ENCODE data around the gene KNL1. TPM values are rescaled to one million over a fixed set of nuclear protein-coding genes. Genes with fewer than 3 reads are reported as not detected.

KNL1 gene
- under 1 TPM in 2 of 3 donors, not detected in 1; 0.20 to 0.38 TPM for polyA plus RNA-seq

- Mint-ChIP-seq H3K36me3 (no peaks in the 10 kb centered on the region), H3K27ac (peak within 1 kb of the TSS; percentile 97 to 100 (median 98)), H3K9me3 (no peaks in the 10 kb centered on the region), H3K4me3 (peak within 1 kb of the TSS; percentile 94 to 100 (median 98)), H3K4me1 (peaks cover 23 to 40% of the 10 kb centered on the region in 2 donors), H3K27me3 (ENCODE audit: low read depth in 3 of 3) (peaks cover 10 to 11% (median 10%) of the 10 kb centered on the region in 3 donors)
- DNase-seq = peak; percentile 92 to 93 (median 92)
Measured at GRCh38 chr15:40593588-40594428, at the start of gene KNL1. Gene KNL1, plus strand, starts transcription at chr15:40594249. Its CDS starts 8,683 bp downstream, at chr15:40602932.

- Mint-ChIP-seq H3K9me3 (no peaks in the 10 kb centered on the region), H3K4me1 (no peaks in the 10 kb centered on the region), H3K27me3 (ENCODE audit: low read depth in 3 of 3) (no peaks in the 10 kb centered on the region), H3K4me3 (no peak overlapping the region), H3K27ac (no peak overlapping the region), H3K36me3 (peaks cover 10 to 27% (median 20%) of the 10 kb centered on the region in 3 donors)
- DNase-seq = no peak
Measured at GRCh38 chr15:40545457-40545856, 48.6 kb upstream of the KNL1 start.

GRCh38 chr15:40548610-40549009 lies 45.4 kb upstream of the KNL1 start:
- Mint-ChIP-seq H3K36me3 (peaks cover 14 to 41% (median 16%) of the 10 kb centered on the region in 3 donors), H3K4me1 (no peaks in the 10 kb centered on the region), H3K27me3 (ENCODE audit: low read depth in 3 of 3) (no peaks in the 10 kb centered on the region), H3K4me3 (no peak overlapping the region), H3K9me3 (no peaks in the 10 kb centered on the region), H3K27ac (no peak overlapping the region)
- DNase-seq = no peak

GRCh38 chr15:40549894-40550293 lies 44.2 kb upstream of the KNL1 start:
- DNase-seq = no peak
- no peak overlapping the region for H3K4me3 Mint-ChIP-seq
- H3K27ac Mint-ChIP-seq = no peak overlapping the region
- no peaks in the 10 kb centered on the region for H3K9me3 Mint-ChIP-seq
- no peaks in the 10 kb centered on the region for H3K27me3 Mint-ChIP-seq (ENCODE audit: low read depth in 3 of 3)
- peaks cover 14 to 41% (median 16%) of the 10 kb centered on the region in 3 donors for H3K36me3 Mint-ChIP-seq
- no peaks in the 10 kb centered on the region for H3K4me1 Mint-ChIP-seq

- Mint-ChIP-seq H3K4me3 (no peak overlapping the region), H3K4me1 (no peaks in the 10 kb centered on the region), H3K9me3 (no peaks in the 10 kb centered on the region), H3K27ac (no peak overlapping the region), H3K36me3 (peaks cover 14 to 46% (median 19%) of the 10 kb centered on the region in 3 donors), H3K27me3 (ENCODE audit: low read depth in 3 of 3) (no peaks in the 10 kb centered on the region)
- DNase-seq = no peak
Measured at GRCh38 chr15:40550341-40551037, 43.6 kb upstream of the KNL1 start.

- H3K36me3 Mint-ChIP-seq = peaks cover 18 to 43% (median 25%) of the 10 kb centered on the region in 3 donors
- no peak for DNase-seq
- no peaks in the 10 kb centered on the region for H3K9me3 Mint-ChIP-seq
- peaks cover 0 to 2% of the 10 kb centered on the region in 2 donors for H3K4me1 Mint-ChIP-seq
- H3K27me3 Mint-ChIP-seq (ENCODE audit: low read depth in 3 of 3) = no peaks in the 10 kb centered on the region
- no peak overlapping the region for H3K27ac Mint-ChIP-seq
- H3K4me3 Mint-ChIP-seq = no peak overlapping the region
Measured at GRCh38 chr15:40554161-40554525, 39.9 kb upstream of the KNL1 start.

GRCh38 chr15:40555876-40556275 lies 38.2 kb upstream of the KNL1 start:
- Mint-ChIP-seq H3K27ac (no peak overlapping the region), H3K36me3 (peaks cover 14 to 36% (median 14%) of the 10 kb centered on the region in 3 donors), H3K4me1 (peaks cover 7% of the 10 kb centered on the region in 2 donors), H3K27me3 (ENCODE audit: low read depth in 3 of 3) (no peaks in the 10 kb centered on the region), H3K9me3 (no peaks in the 10 kb centered on the region), H3K4me3 (no peak overlapping the region)
- DNase-seq = no peak

- H3K4me1 Mint-ChIP-seq = peaks cover 22 to 32% of the 10 kb centered on the region in 2 donors
Measured at GRCh38 chr15:40558952-40559742, 34.9 kb upstream of the KNL1 start.

GRCh38 chr15:40562691-40563090 lies 31.4 kb upstream of the KNL1 start:
- H3K27ac Mint-ChIP-seq = peak overlapping the region; percentile 35 to 97 (median 49)
- no peak for DNase-seq
- H3K4me3 Mint-ChIP-seq = peak overlapping the region in 4 of 5 donors; percentile 15 to 53 (median 46)
- peaks cover 8 to 9% (median 8%) of the 10 kb centered on the region in 3 donors for H3K27me3 Mint-ChIP-seq (ENCODE audit: low read depth in 3 of 3)
- H3K36me3 Mint-ChIP-seq = peaks cover 0 to 5% (median 4%) of the 10 kb centered on the region in 3 donors
- H3K9me3 Mint-ChIP-seq = no peaks in the 10 kb centered on the region
- peaks cover 40 to 49% of the 10 kb centered on the region in 2 donors for H3K4me1 Mint-ChIP-seq

More at GRCh38 chr15:40558952-40559742, 34.9 kb upstream of the KNL1 start:
- H3K4me3 Mint-ChIP-seq = no peak overlapping the region
- H3K9me3 Mint-ChIP-seq = no peaks in the 10 kb centered on the region
- peak overlapping the region in 1 of 6 donors; percentile 64 for H3K27ac Mint-ChIP-seq
- peaks cover 0 to 2% (median 0%) of the 10 kb centered on the region in 3 donors for H3K27me3 Mint-ChIP-seq (ENCODE audit: low read depth in 3 of 3)
- DNase-seq = no peak
- H3K36me3 Mint-ChIP-seq = peaks cover 14 to 26% (median 18%) of the 10 kb centered on the region in 3 donors

- H3K27me3 Mint-ChIP-seq (ENCODE audit: low read depth in 3 of 3) = peaks cover 8 to 9% (median 8%) of the 10 kb centered on the region in 3 donors
- H3K36me3 Mint-ChIP-seq = peaks cover 0 to 5% (median 4%) of the 10 kb centered on the region in 3 donors
- H3K4me3 Mint-ChIP-seq = peak overlapping the region; percentile 39 to 97 (median 63)
- no peaks in the 10 kb centered on the region for H3K9me3 Mint-ChIP-seq
- H3K27ac Mint-ChIP-seq = peak overlapping the region in 5 of 6 donors; percentile 21 to 97 (median 82)
- peaks cover 38 to 51% of the 10 kb centered on the region in 2 donors for H3K4me1 Mint-ChIP-seq
- no peak for DNase-seq
Measured at GRCh38 chr15:40563426-40563825, 30.6 kb upstream of the KNL1 start.

GRCh38 chr15:40564591-40565332 lies 29.3 kb upstream of the KNL1 start, which contains the start of gene CCDC32:
Gene CCDC32, minus strand, starts transcription at chr15:40565042. Its CDS starts 2,027 bp downstream, at chr15:40563015.
- Mint-ChIP-seq H3K36me3 (peaks cover 0 to 5% (median 4%) of the 10 kb centered on the region in 3 donors), H3K4me3 (peak within 1 kb of the TSS; percentile 94 to 98 (median 97)), H3K27ac (peak within 1 kb of the TSS; percentile 97 to 99 (median 98)), H3K9me3 (no peaks in the 10 kb centered on the region), H3K4me1 (peaks cover 47 to 61% of the 10 kb centered on the region in 2 donors), H3K27me3 (ENCODE audit: low read depth in 3 of 3) (peaks cover 12 to 18% (median 13%) of the 10 kb centered on the region in 3 donors)
- peak; percentile 95 for DNase-seq

GRCh38 chr15:40565333-40566238 lies 28.5 kb upstream of the KNL1 start:
- H3K27me3 Mint-ChIP-seq (ENCODE audit: low read depth in 3 of 3) = peaks cover 12 to 21% (median 13%) of the 10 kb centered on the region in 3 donors
- peaks cover 53 to 64% of the 10 kb centered on the region in 2 donors for H3K4me1 Mint-ChIP-seq
- DNase-seq = no peak
- peak overlapping the region; percentile 97 to 99 (median 98) for H3K27ac Mint-ChIP-seq
- H3K36me3 Mint-ChIP-seq = peaks cover 0 to 4% (median 2%) of the 10 kb centered on the region in 3 donors
- peak overlapping the region; percentile 94 to 98 (median 97) for H3K4me3 Mint-ChIP-seq
- H3K9me3 Mint-ChIP-seq = no peaks in the 10 kb centered on the region
